GM12891 (cell line): Measurements from ENCODE around the gene PPP1R36.

Experiments
- POLR2A ChIP-seq: IDR thresholded peaks from 2 replicates; pipeline ENCODE4 v1.6.1; 2011; ENCODE audit warnings: low read depth, low read length, control low read depth
- POLR2AphosphoS5 ChIP-seq: IDR thresholded peaks from 2 replicates; pipeline ENCODE4 v1.6.1; 2011; ENCODE audit warnings: low read depth, low read length, control low read depth

DNA sequence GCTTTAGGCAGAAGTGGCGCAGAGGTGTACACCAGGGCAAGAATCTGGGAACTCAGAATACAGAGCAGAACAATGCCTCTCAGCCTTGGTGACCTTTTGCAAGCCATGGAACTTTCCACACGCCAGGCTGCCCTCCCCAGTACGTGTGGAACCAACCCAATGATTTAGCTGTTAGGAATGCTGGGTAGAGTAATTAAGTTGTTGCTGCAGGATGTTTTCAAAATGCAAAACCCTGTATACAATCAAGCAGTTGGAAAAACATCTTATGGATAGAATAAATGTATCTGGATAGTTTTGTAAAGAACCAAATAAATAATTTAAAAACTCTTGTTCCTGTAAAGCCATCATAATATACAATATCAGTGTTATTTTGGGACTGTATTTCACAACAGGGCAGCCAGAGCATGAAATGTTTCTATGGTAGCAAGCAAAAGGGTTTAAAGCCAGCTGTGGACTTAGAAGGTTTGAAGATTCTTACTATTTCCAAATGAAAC lies 19.4 kb downstream of the PPP1R36 start:
- TF ChIP-seq POLR2A (no peak), POLR2AphosphoS5 (no peak)
